GM23248 (cell line): Measurements from ENCODE around the gene FAM193B. TPM values are rescaled to one million over a fixed set of nuclear protein-coding genes. Genes with fewer than 3 reads are reported as not detected.

Experiments
- DNase-seq: peaks from one replicate; pipeline ENCODE4 v3.0.0-alpha.2; 2015
- H2AFZ ChIP-seq: fragments of 200-600 bp; sonication (generic); 2 replicates; pipeline ENCODE4 v1.6.1; 2016; ENCODE audit warnings: antibody characterized with exemption
- H3F3A ChIP-seq: fragments of 200-600 bp; sonication (generic); 2 replicates; pipeline ENCODE4 v1.6.1; 2016; ENCODE audit warnings: mild to moderate bottlenecking, antibody characterized with exemption, mixed run types; ENCODE audit not compliant: insufficient read depth
- H3K27ac ChIP-seq: fragments of 200-600 bp; sonication (generic); 2 replicates; pipeline ENCODE4 v1.5.1; 2016; ENCODE audit warnings: mild to moderate bottlenecking
- H3K27me3 ChIP-seq: fragments of 200-600 bp; sonication (generic); replicated peaks from 2 replicates; pipeline ENCODE4 v1.6.1; 2016; ENCODE audit warnings: mild to moderate bottlenecking; ENCODE audit not compliant: insufficient read depth
- H3K36me3 ChIP-seq: fragments of 200-600 bp; sonication (generic); 2 replicates; pipeline ENCODE4 v1.6.1; 2016; ENCODE audit warnings: low read depth, mild to moderate bottlenecking
- H3K4me1 ChIP-seq: fragments of 200-600 bp; sonication (generic); 2 replicates; pipeline ENCODE4 v1.6.1; 2016; ENCODE audit warnings: mild to moderate bottlenecking; ENCODE audit not compliant: insufficient read depth
- H3K4me2 ChIP-seq: fragments of 200-600 bp; sonication (generic); one replicate; pipeline ENCODE4 v1.6.1; 2016; ENCODE audit warnings: mild to moderate bottlenecking; ENCODE audit not compliant: unreplicated experiment
- H3K4me3 ChIP-seq: fragments of 200-600 bp; sonication (generic); 2 replicates; pipeline ENCODE4 v1.5.1; 2016; ENCODE audit warnings: mild to moderate bottlenecking
- H3K79me2 ChIP-seq: fragments of 200-600 bp; sonication (generic); 2 replicates; pipeline ENCODE4 v1.6.1; 2016; ENCODE audit warnings: mild to moderate bottlenecking; ENCODE audit not compliant: insufficient read depth
- H3K9ac ChIP-seq: fragments of 200-600 bp; sonication (generic); 2 replicates; pipeline ENCODE4 v1.6.1; 2016; ENCODE audit warnings: mild to moderate bottlenecking
- H3K9me2 ChIP-seq: fragments of 200-600 bp; sonication (generic); 2 replicates; pipeline ENCODE4 v1.6.1; 2016; ENCODE audit warnings: mixed run types, mild to moderate bottlenecking, moderate library complexity; ENCODE audit not compliant: insufficient read depth
- H3K9me3 ChIP-seq: fragments of 200-600 bp; sonication (generic); one replicate; pipeline ENCODE4 v1.6.1; 2017; ENCODE audit warnings: low read depth
- H4K20me1 ChIP-seq: fragments of 200-600 bp; sonication (generic); 2 replicates; pipeline ENCODE4 v1.6.0; 2016; ENCODE audit not compliant: insufficient read depth
- EZH2 ChIP-seq: fragments of 200-600 bp; sonication (generic); IDR thresholded peaks from 2 replicates; pipeline ENCODE4 v1.6.1; 2018; ENCODE audit warnings: antibody characterized with exemption, mild to moderate bottlenecking; ENCODE audit not compliant: insufficient read depth, poor library complexity, severe bottlenecking
- EZH2phosphoT487 ChIP-seq: fragments of 200-600 bp; sonication (generic); IDR thresholded peaks from 2 replicates; pipeline ENCODE4 v1.6.1; 2018; ENCODE audit warnings: antibody characterized with exemption, moderate library complexity, mild to moderate bottlenecking, low read depth; ENCODE audit not compliant: insufficient read depth
- WGBS, 2 experiments: methylation state at CpG; one replicate each; pipeline ENCODE4 v1.1.6; 2015 to 2017; ENCODE audit warnings: low lambda C conversion rate in 2 of 2, low coverage in 1 of 2; ENCODE audit errors: missing lambda C conversion rate in 2 of 2; 5-methylcytosine and 5-hydroxymethylcytosine counted together
- in situ Hi-C: fragments of 300-500 bp; cut with MboI; formaldehyde crosslinking; loops from 2 replicates; pipeline ENCODE4 v1.15.0; 2020
- polyA plus RNA-seq: library from polyadenylated mRNA; unstranded; fragments of >200 nt; fragmentation: Nextera tagmentation; extraction: Ambion mirVana; gene quantifications from 2 replicates; pipeline ENCODE4 v1.2.1, GENCODE V29; 2016
- total RNA-seq: library from RNA; depleted of rRNA; stranded (reverse); fragments of >200 nt; shearing (Covaris generic); gene quantifications from 2 replicates; pipeline ENCODE4 v1.2.3, GENCODE V29; 2014

FAM193B gene
- total and polyA plus RNA-seq, 2 experiments from 2014 or later: 8.0 to 21.9 TPM

GRCh38 chr5:177529247-177530203 lies 24.8 kb downstream of the FAM193B start:
- in situ Hi-C loops: no loop called here
- Histone ChIP-seq H3K36me3 (peaks cover 21% of the 10 kb centered on the region; the same call in 1 of the 2 replicates), H3K4me1 (no peaks in the 10 kb centered on the region), H3K4me3 (no peak overlapping the region), H3K79me2 (peaks cover 71% of the 10 kb centered on the region), H3K27me3 (no peaks in the 10 kb centered on the region), H3K27ac (no peak overlapping the region), H3K9me2 (no peaks in the 10 kb centered on the region), H4K20me1 (no peaks in the 10 kb centered on the region), H3K9me3 (no peaks in the 10 kb centered on the region), H3K4me2 (no peak overlapping the region), H3F3A (no peaks in the 10 kb centered on the region), H2AFZ (no peak overlapping the region), H3K9ac (no peak overlapping the region)
- 85 to 86% methylated on average over 12 of the region's 12 CpGs for WGBS, 2 experiments
- DNase-seq: no peak
- no peak for TF ChIP-seq EZH2phosphoT487
- no peak for TF ChIP-seq EZH2

DNA sequence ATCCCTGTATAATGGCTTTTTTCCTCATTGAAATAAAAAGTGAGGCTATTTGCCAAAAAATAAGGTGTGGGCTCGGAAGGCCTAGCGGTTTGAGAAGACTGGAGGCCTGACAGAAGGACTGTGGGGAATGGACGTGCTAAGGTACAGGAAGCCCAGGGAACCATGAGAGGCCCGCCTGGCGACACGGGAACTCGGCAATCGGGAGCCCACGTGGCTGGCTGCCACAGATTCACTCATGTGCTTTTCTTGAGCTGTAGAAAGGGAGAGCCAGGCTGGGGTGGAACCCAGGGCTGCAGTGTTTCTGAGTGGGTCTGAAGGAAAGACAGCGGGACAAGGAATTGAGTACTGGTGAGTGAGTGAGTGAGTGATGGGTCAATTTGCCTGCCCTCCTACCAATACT lies 25.7 kb downstream of the FAM193B start:
- no peaks in the 10 kb centered on the region for H3K4me1 ChIP-seq
- WGBS, 2 experiments: 93 to 94% methylated on average over 10 of the region's 10 CpGs
- H3K9me2 ChIP-seq: no peaks in the 10 kb centered on the region
- H3K36me3 ChIP-seq: peaks cover 16% of the 10 kb centered on the region; the same call in 1 of the 2 replicates
- no peaks in the 10 kb centered on the region for H3K27me3 ChIP-seq
- no peak overlapping the region for H3K4me3 ChIP-seq
- no peak overlapping the region for H2AFZ ChIP-seq
- no peaks in the 10 kb centered on the region for H3F3A ChIP-seq
- TF ChIP-seq EZH2phosphoT487 (no peak), EZH2 (no peak)
- H3K27ac ChIP-seq: no peak overlapping the region
- no peak overlapping the region for H3K4me2 ChIP-seq
- no peak for DNase-seq
- in situ Hi-C loops: no loop called here
- no peak overlapping the region for H3K9ac ChIP-seq
- peaks cover 65% of the 10 kb centered on the region for H3K79me2 ChIP-seq
- no peaks in the 10 kb centered on the region for H3K9me3 ChIP-seq
- no peaks in the 10 kb centered on the region for H4K20me1 ChIP-seq

GRCh38 chr5:177527595-177527994 lies 26.8 kb downstream of the FAM193B start:
- H2AFZ ChIP-seq: no peak overlapping the region
- WGBS, 2 experiments: 89 to 94% methylated on average over 8 of the region's 8 CpGs
- DNase-seq: no peak
- no peaks in the 10 kb centered on the region for H3K4me1 ChIP-seq
- no peak overlapping the region for H3K27ac ChIP-seq
- H3K36me3 ChIP-seq: peaks cover 13% of the 10 kb centered on the region; the same call in 1 of the 2 replicates
- H3K9me2 ChIP-seq: no peaks in the 10 kb centered on the region
- no peaks in the 10 kb centered on the region for H4K20me1 ChIP-seq
- no peak overlapping the region for H3K4me2 ChIP-seq
- no peak overlapping the region for H3K9ac ChIP-seq
- peaks cover 65% of the 10 kb centered on the region for H3K79me2 ChIP-seq
- no peaks in the 10 kb centered on the region for H3K9me3 ChIP-seq
- in situ Hi-C loops: no loop called here
- no peaks in the 10 kb centered on the region for H3F3A ChIP-seq
- H3K4me3 ChIP-seq: no peak overlapping the region
- H3K27me3 ChIP-seq: no peaks in the 10 kb centered on the region
- TF ChIP-seq EZH2phosphoT487 (no peak), EZH2 (no peak)

- no peaks in the 10 kb centered on the region for H3K9me2 ChIP-seq
- no peak overlapping the region for H3K4me2 ChIP-seq
- no peaks in the 10 kb centered on the region for H3K27me3 ChIP-seq
- peaks cover 10% of the 10 kb centered on the region; the same call in 1 of the 2 replicates for H3K36me3 ChIP-seq
- H2AFZ ChIP-seq: no peak overlapping the region
- no peaks in the 10 kb centered on the region for H4K20me1 ChIP-seq
- no peaks in the 10 kb centered on the region for H3F3A ChIP-seq
- no peaks in the 10 kb centered on the region for H3K4me1 ChIP-seq
- no peaks in the 10 kb centered on the region for H3K9me3 ChIP-seq
- no peak overlapping the region for H3K9ac ChIP-seq
- WGBS, 2 experiments: 84 to 87% methylated on average over 6 of the region's 6 CpGs
- H3K79me2 ChIP-seq: peaks cover 59% of the 10 kb centered on the region
- TF ChIP-seq EZH2 (no peak), EZH2phosphoT487 (no peak)
- no peak for DNase-seq
- no peak overlapping the region for H3K27ac ChIP-seq
- no peak overlapping the region for H3K4me3 ChIP-seq
- in situ Hi-C loops: no loop called here
Observed at GRCh38 chr5:177526791-177527190, 27.6 kb downstream of the FAM193B start.
